Measurements from ENCODE around the gene MT1G. TPM values are rescaled to one million over a fixed set of nuclear protein-coding genes. Genes with fewer than 3 reads are reported as not detected.
A peak's percentile ranks its signal among the peaks of the same experiment; 100 is the strongest.

MT1G gene
- total RNA-seq, 3 donors from 2014 or later (not counting 1 experiment from before 2014, with no cell fraction given) = 0.80 to 1.5 TPM; not detected in 1

- intact Hi-C loops (cut with micrococcal nuclease) = no loop called here
- Mint-ChIP-seq H3K4me3 (no peak overlapping the region), H3K27ac (no peak overlapping the region), H3K27me3 (ENCODE audit: low read depth in 2 of 2) (peaks cover 76 to 77% of the 10 kb centered on the region in 2 donors), H3K36me3 (no peaks in the 10 kb centered on the region), H3K9me3 (no peaks in the 10 kb centered on the region), H3K4me1 (peaks cover 11 to 15% of the 10 kb centered on the region in 2 donors)
- DNase-seq (peak in 1 of 2 donors; percentile 26), ATAC-seq (no peak)
- Histone ChIP-seq H3K36me3 (ENCODE audit: control insufficient read depth, insufficient read depth, low read length) (no peaks in the 10 kb centered on the region), H3K27ac (ENCODE audit: low read length) (no peak overlapping the region), H3K9me3 (ENCODE audit: control insufficient read depth, insufficient read depth, low read length) (no peaks in the 10 kb centered on the region), H3K4me3 (ENCODE audit: low read length) (no peak overlapping the region), H3K27me3 (ENCODE audit: control insufficient read depth, insufficient read depth, low read length) (peaks cover 56% of the 10 kb centered on the region), H3K4me1 (ENCODE audit: control insufficient read depth, insufficient read depth, low read length) (peaks cover 24% of the 10 kb centered on the region)
- 4% methylated on average over 40 of the region's 40 CpGs for WGBS (ENCODE audit: insufficient coverage)
- TF ChIP-seq CTCF (IDR thresholded peaks at IDR 0.05) = no peak
These were observed 32.4 kb downstream of the MT1G start for GRCh38 chr16:56635441-56635967.

GRCh38 chr16:56634715-56635440, 33.0 kb downstream of the MT1G start:
- no peak for TF ChIP-seq CTCF (IDR thresholded peaks at IDR 0.05)
- no peaks in the 10 kb centered on the region for H3K36me3 Mint-ChIP-seq
- peaks cover 56% of the 10 kb centered on the region for H3K27me3 ChIP-seq (ENCODE audit: control insufficient read depth, insufficient read depth, low read length)
- intact Hi-C loops (cut with micrococcal nuclease) = no loop called here
- H3K27me3 Mint-ChIP-seq (ENCODE audit: low read depth in 2 of 2) = peaks cover 76 to 77% of the 10 kb centered on the region in 2 donors
- H3K9me3 Mint-ChIP-seq = no peaks in the 10 kb centered on the region
- H3K36me3 ChIP-seq (ENCODE audit: control insufficient read depth, insufficient read depth, low read length) = no peaks in the 10 kb centered on the region
- H3K27ac ChIP-seq (ENCODE audit: low read length) = no peak overlapping the region
- peaks cover 24% of the 10 kb centered on the region for H3K4me1 ChIP-seq (ENCODE audit: control insufficient read depth, insufficient read depth, low read length)
- DNase-seq (peak in 1 of 2 donors; percentile 18), ATAC-seq (no peak)
- WGBS (ENCODE audit: insufficient coverage) = 8% methylated on average over 45 of the region's 47 CpGs
- no peak overlapping the region for H3K27ac Mint-ChIP-seq
- no peak overlapping the region for H3K4me3 ChIP-seq (ENCODE audit: low read length)
- H3K4me1 Mint-ChIP-seq = peaks cover 11 to 15% of the 10 kb centered on the region in 2 donors
- H3K4me3 Mint-ChIP-seq = no peak overlapping the region
- H3K9me3 ChIP-seq (ENCODE audit: control insufficient read depth, insufficient read depth, low read length) = no peaks in the 10 kb centered on the region

- Mint-ChIP-seq H3K4me3 (peak overlapping the region; percentile 21), H3K27ac (no peak overlapping the region), H3K27me3 (ENCODE audit: low read depth in 2 of 2) (peaks cover 69 to 70% of the 10 kb centered on the region in 2 donors), H3K4me1 (peaks cover 11 to 15% of the 10 kb centered on the region in 2 donors), H3K9me3 (no peaks in the 10 kb centered on the region), H3K36me3 (no peaks in the 10 kb centered on the region)
- Histone ChIP-seq H3K4me3 (ENCODE audit: low read length) (no peak overlapping the region), H3K9me3 (ENCODE audit: control insufficient read depth, insufficient read depth, low read length) (no peaks in the 10 kb centered on the region), H3K27me3 (ENCODE audit: control insufficient read depth, insufficient read depth, low read length) (peaks cover 47% of the 10 kb centered on the region), H3K27ac (ENCODE audit: low read length) (no peak overlapping the region), H3K4me1 (ENCODE audit: control insufficient read depth, insufficient read depth, low read length) (peaks cover 23% of the 10 kb centered on the region), H3K36me3 (ENCODE audit: control insufficient read depth, insufficient read depth, low read length) (no peaks in the 10 kb centered on the region)
- DNase-seq (no peak), ATAC-seq (no peak)
- intact Hi-C loops (cut with micrococcal nuclease) = no loop called here
- WGBS (ENCODE audit: insufficient coverage) = 53% methylated on average over 7 of the region's 7 CpGs
- TF ChIP-seq CTCF (IDR thresholded peaks at IDR 0.05) = no peak
These were observed 34.3 kb downstream of the MT1G start for GRCh38 chr16:56633535-56633934.
